Osteocyte (in vitro differentiated cells): Measurements from ENCODE around the gene MMP28. TPM values are rescaled to one million over a fixed set of nuclear protein-coding genes. Genes with fewer than 3 reads are reported as not detected.

Source experiments
- DNase-seq: peaks from one replicate; pipeline ENCODE4 v3.0.0; 2021; ENCODE audit warnings: mixed read lengths; ENCODE audit not compliant: unreplicated experiment; ENCODE audit errors: extremely low spot score
- H3K27ac Mint-ChIP-seq: one replicate; pipeline ENCODE4 v1.8.0; 2021; ENCODE audit warnings: mild to moderate bottlenecking, mixed read lengths; ENCODE audit not compliant: unreplicated experiment
- H3K27me3 Mint-ChIP-seq: one replicate; pipeline ENCODE4 v1.8.0; 2021; ENCODE audit warnings: mixed read lengths; ENCODE audit not compliant: unreplicated experiment
- H3K36me3 Mint-ChIP-seq: one replicate; pipeline ENCODE4 v1.8.0; 2021; ENCODE audit warnings: mixed read lengths; ENCODE audit not compliant: unreplicated experiment
- H3K4me1 Mint-ChIP-seq: one replicate; pipeline ENCODE4 v1.8.0; 2021; ENCODE audit warnings: mixed read lengths; ENCODE audit not compliant: unreplicated experiment
- H3K4me3 Mint-ChIP-seq: one replicate; pipeline ENCODE4 v1.8.0; 2021; ENCODE audit warnings: mild to moderate bottlenecking, moderate library complexity, mixed read lengths; ENCODE audit not compliant: unreplicated experiment
- H3K9me3 Mint-ChIP-seq: one replicate; pipeline ENCODE4 v1.8.0; 2021; ENCODE audit warnings: mixed read lengths; ENCODE audit not compliant: unreplicated experiment
- CTCF ChIP-seq: fragments of 200-600 bp; sonication (generic); IDR thresholded peaks from 2 replicates; pipeline ENCODE4 v1.5.0; 2021; ENCODE audit warnings: antibody characterized with exemption, mild to moderate bottlenecking, moderate library complexity
- long read RNA-seq: library from polyadenylated mRNA; unstranded; transcript quantifications from one replicate; pipeline ENCODE4 v2.0.0, GENCODE V29; 2021
- total RNA-seq: library from RNA; stranded (reverse); gene quantifications from 2 replicates; pipeline ENCODE4 v1.2.1, GENCODE V29; 2021

Gene MMP28
- total RNA-seq, result 0.73 and 0.75 TPM in 2 replicates
- long read RNA-seq, result 0 reads

- DNase-seq, result peak; percentile 84
- H3K4me3 Mint-ChIP-seq, result peak within 1 kb of the TSS; percentile 66
- H3K4me1 Mint-ChIP-seq, result peaks cover 22% of the 10 kb centered on the region
- peaks cover 33% of the 10 kb centered on the region for H3K27me3 Mint-ChIP-seq
- no peaks in the 10 kb centered on the region for H3K36me3 Mint-ChIP-seq
- no peak within 1 kb of the TSS for H3K27ac Mint-ChIP-seq
- no peak for TF ChIP-seq CTCF
- H3K9me3 Mint-ChIP-seq, result no peaks in the 10 kb centered on the region
Observed at GRCh38 chr17:35795007-35795870, at the start of gene MMP28. TSS of gene MMP28 (minus strand) at chr17:35795641. CDS start at chr17:35795377, 264 bp downstream.

- no peak overlapping the region for H3K27ac Mint-ChIP-seq
- H3K36me3 Mint-ChIP-seq, result peaks cover 57% of the 10 kb centered on the region
- no peaks in the 10 kb centered on the region for H3K9me3 Mint-ChIP-seq
- no peaks in the 10 kb centered on the region for H3K27me3 Mint-ChIP-seq
- no peak for TF ChIP-seq CTCF
- H3K4me1 Mint-ChIP-seq, result no peaks in the 10 kb centered on the region
- H3K4me3 Mint-ChIP-seq, result no peak overlapping the region
- no peak for DNase-seq
Observed at GRCh38 chr17:35844547-35844946, 49.1 kb upstream of the MMP28 start.

- H3K4me3 Mint-ChIP-seq, result no peak overlapping the region
- H3K27ac Mint-ChIP-seq, result no peak overlapping the region
- H3K9me3 Mint-ChIP-seq, result no peaks in the 10 kb centered on the region
- TF ChIP-seq CTCF, result no peak
- DNase-seq, result no peak
- H3K36me3 Mint-ChIP-seq, result peaks cover 54% of the 10 kb centered on the region
- H3K4me1 Mint-ChIP-seq, result no peaks in the 10 kb centered on the region
- no peaks in the 10 kb centered on the region for H3K27me3 Mint-ChIP-seq
Observed at GRCh38 chr17:35843698-35844097, 48.3 kb upstream of the MMP28 start.

GRCh38 chr17:35842239-35842638 lies 46.8 kb upstream of the MMP28 start:
- H3K4me1 Mint-ChIP-seq, result no peaks in the 10 kb centered on the region
- H3K36me3 Mint-ChIP-seq, result peaks cover 49% of the 10 kb centered on the region
- no peak overlapping the region for H3K4me3 Mint-ChIP-seq
- H3K27ac Mint-ChIP-seq, result no peak overlapping the region
- DNase-seq, result no peak
- no peaks in the 10 kb centered on the region for H3K9me3 Mint-ChIP-seq
- H3K27me3 Mint-ChIP-seq, result no peaks in the 10 kb centered on the region
- no peak for TF ChIP-seq CTCF

- DNase-seq, result no peak
- Mint-ChIP-seq H3K36me3 (peaks cover 52% of the 10 kb centered on the region), H3K4me1 (no peaks in the 10 kb centered on the region), H3K9me3 (no peaks in the 10 kb centered on the region), H3K4me3 (no peak overlapping the region), H3K27ac (no peak overlapping the region), H3K27me3 (no peaks in the 10 kb centered on the region)
- no peak for TF ChIP-seq CTCF
Observed at GRCh38 chr17:35841505-35841904, 46.1 kb upstream of the MMP28 start.
